GM20000 (cell line): ENCODE data around the gene FOXK1.

Experiments used
- DNase-seq: peaks from one replicate; pipeline ENCODE4 v3.0.0; 2012; ENCODE audit warnings: low spot score
- TF ChIP-seq, protein P1 (sequence below): IDR thresholded peaks from 2 replicates; pipeline ENCODE4 v1.5.1; 2012; ENCODE audit warnings: mild to moderate bottlenecking, control low read depth; ENCODE audit errors: extremely low read depth, missing control alignments

FOXK1 gene

DNA sequence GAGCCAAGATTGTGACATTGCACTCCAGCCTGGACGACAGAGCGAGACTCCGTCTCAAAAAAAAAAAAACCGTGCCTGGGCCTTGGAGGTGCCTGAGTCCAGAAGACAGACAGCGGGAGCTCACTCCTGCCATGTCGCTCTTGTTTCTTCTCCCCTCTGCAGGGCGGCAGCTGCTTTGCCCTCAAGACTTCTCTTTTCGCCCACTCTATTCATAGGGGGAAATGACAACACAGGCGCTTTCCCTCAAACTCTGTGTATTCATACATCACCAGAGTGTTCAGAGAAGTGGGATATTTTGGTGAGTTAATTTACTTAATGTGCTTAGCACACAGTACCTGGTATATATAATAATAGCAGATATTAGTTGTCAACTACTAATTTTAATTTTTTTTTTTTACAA is 44.5 kb downstream of the FOXK1 start:
- no peak for DNase-seq
- TF ChIP-seq, protein P1, sequence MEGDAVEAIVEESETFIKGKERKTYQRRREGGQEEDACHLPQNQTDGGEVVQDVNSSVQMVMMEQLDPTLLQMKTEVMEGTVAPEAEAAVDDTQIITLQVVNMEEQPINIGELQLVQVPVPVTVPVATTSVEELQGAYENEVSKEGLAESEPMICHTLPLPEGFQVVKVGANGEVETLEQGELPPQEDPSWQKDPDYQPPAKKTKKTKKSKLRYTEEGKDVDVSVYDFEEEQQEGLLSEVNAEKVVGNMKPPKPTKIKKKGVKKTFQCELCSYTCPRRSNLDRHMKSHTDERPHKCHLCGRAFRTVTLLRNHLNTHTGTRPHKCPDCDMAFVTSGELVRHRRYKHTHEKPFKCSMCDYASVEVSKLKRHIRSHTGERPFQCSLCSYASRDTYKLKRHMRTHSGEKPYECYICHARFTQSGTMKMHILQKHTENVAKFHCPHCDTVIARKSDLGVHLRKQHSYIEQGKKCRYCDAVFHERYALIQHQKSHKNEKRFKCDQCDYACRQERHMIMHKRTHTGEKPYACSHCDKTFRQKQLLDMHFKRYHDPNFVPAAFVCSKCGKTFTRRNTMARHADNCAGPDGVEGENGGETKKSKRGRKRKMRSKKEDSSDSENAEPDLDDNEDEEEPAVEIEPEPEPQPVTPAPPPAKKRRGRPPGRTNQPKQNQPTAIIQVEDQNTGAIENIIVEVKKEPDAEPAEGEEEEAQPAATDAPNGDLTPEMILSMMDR, result no peak

DNA sequence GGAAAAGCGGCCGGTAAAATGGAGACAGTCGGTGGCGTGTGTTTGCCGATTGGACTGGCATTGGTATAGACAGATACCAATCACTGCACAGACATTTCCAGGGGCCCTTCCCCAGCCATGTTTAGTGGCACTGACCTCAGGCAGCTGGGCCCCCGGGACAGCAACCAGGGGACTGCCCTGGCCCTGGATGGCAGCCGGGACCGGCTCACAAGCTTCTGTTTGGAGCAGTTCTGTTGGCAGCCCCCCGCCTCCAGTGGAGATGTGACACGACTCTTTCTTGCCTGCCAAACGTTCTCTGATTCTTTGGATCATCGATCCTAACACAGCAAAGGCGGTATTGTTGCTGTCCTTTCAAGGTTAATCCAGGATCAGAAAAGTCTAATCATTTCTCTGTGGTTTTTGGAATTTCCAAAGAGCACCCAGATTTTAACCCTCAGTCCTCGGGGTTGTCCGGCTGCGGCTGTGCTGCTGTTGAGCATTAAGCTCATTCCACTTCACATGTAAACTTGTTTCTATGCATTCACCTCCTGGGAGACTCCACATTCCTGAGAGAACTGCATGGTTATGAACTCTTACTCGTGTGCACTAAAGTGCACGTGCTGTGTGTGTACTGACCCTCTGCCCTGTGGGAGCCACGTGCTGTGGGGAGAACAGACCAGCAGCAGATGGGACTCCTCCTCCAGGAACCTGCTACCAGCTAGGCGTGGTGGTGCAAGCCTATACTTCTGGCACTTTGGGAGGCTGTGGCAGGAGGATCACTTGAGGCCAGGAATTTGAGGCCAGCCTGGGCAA is 46.0 kb downstream of the FOXK1 start:
- DNase-seq, result no peak
- TF ChIP-seq, protein P1, result no peak

DNA sequence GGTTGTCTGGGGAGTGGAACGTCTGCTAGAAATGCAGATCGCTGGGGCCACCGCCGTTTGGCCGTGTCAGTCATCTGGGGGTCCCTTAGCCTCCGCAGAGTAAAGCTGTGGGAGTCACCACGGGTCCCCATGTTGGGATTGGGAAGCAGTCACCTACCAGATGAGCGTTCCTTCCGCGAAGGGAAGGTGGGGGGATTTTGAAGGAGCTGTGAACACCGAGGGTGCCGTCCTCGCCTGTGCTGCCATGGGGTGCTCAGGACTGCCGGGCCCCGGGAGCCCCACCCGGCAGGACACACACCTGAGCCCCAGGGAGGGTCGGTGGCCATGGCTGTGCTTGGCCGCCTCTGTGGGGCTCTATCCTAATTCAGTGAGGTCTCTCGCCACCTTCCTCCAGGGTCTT is 47.2 kb downstream of the FOXK1 start:
- no peak for DNase-seq
- TF ChIP-seq, protein P1, result no peak

DNA sequence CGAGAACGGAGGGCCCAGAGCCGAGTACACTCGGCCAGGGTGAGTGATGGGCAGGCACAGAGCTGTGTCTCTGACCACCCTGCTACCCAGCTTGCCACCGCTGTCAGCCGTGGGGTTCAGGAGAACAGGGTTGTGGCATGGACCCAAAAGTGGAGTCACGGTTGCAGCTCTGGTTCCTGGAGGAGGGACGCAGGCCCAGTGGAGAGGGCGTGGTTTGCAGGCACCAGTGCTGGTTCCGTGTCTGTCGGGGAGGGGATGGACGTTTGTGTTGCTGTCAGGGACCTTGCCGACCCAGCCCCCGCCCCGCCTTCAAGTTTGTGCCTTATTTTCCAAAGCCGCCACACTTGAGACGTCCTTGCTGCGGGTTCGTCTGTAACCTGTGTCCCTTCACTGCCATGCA is 48.2 kb downstream of the FOXK1 start:
- no peak for DNase-seq
- TF ChIP-seq, protein P1, result no peak

DNA sequence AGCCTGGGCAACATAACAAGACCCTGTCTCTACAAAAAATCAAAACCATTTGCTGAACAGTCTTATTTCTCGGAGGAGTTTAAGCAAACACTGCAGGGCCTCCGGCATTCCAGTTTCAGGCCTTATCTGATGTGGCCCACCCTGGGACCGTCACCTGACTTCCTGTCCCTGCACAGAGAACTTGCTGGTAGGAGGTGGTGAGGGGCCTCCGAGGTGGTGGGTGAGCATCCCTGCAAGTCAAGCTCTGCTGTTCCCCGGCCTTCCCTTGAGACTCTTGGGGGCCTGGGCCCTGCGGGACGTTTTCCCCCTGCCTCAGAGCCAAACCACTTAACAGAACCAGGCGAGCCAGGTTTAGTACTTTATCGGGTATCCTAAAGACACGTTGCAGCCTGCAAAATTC is 48.9 kb downstream of the FOXK1 start:
- DNase-seq, result no peak
- TF ChIP-seq, protein P1, result no peak

DNA sequence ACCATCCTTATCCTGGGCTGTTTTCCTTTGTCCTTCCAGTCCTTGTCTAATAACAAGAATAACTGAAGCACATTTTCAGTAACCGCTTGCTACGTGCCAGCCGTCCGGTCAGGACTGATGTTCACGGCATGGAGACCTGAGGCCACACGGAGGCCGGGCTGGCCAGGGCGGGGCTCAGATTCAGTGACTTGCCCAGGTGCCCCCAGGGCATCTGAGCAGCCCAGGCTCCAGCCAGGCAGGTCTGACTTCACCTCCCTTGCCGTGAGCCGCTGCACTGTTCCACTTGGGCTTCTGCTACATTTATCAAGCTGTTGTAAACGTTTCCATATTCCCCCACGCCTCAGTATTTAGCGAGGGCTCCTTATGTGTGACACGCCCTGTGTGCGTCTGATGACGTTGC is 49.7 kb downstream of the FOXK1 start:
- DNase-seq, result no peak
- TF ChIP-seq, protein P1, result no peak

DNA sequence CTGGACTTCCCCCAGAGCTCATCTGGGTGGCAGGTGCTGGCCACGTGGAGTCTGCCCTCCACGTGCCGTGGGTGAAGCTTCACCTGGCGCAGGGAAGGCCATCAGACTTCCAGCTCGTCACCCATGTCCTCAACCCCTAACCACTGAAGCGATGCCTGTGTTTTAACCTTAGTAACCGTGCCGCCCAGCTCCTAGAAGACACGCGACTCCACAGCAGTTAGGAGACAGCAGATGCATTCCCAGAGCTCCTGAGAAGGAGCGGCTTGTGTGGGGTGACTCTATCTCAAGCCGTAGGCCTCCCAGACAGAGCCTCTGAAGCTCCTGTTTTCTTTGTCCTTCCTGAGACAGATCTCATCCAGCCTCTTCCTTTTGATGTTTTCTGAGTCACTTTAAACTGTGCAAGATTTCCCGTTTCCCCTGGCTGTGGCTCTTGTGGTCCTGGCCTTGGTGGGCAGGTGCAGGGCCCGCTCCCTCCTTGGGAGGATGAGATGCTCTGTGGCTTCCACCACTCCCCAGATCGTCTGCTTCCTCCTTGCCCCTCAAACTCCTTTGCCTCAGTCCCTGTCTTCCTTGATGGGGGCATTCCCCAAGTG is 51.9 kb downstream of the FOXK1 start:
- TF ChIP-seq, protein P1, result no peak
- no peak for DNase-seq
